Type B pancreatic cell (in vitro differentiated cells): ENCODE results near the gene L3MBTL4. TPM values are rescaled to one million over a fixed set of nuclear protein-coding genes. Genes with fewer than 3 reads are reported as not detected.

Source experiments
- DNase-seq: peaks from one replicate; pipeline ENCODE4 v3.0.0; 2021; ENCODE audit warnings: mixed read lengths; ENCODE audit not compliant: unreplicated experiment; ENCODE audit errors: extremely low spot score
- H3K27ac Mint-ChIP-seq: 2 replicates; pipeline ENCODE4 v1.8.0; 2021; ENCODE audit warnings: mild to moderate bottlenecking, mixed read lengths
- H3K27me3 Mint-ChIP-seq: 2 replicates; pipeline ENCODE4 v1.8.0; 2021; ENCODE audit warnings: mixed read lengths
- H3K36me3 Mint-ChIP-seq: 2 replicates; pipeline ENCODE4 v1.8.0; 2021; ENCODE audit warnings: mixed read lengths
- H3K4me1 Mint-ChIP-seq: one replicate; pipeline ENCODE4 v1.8.0; 2021; ENCODE audit warnings: mixed read lengths; ENCODE audit not compliant: unreplicated experiment
- H3K4me3 Mint-ChIP-seq: 2 replicates; pipeline ENCODE4 v1.8.0; 2021; ENCODE audit warnings: mild to moderate bottlenecking, mixed read lengths
- H3K9me3 Mint-ChIP-seq: 2 replicates; pipeline ENCODE4 v1.8.0; 2021; ENCODE audit warnings: mixed read lengths
- total RNA-seq: library from RNA; stranded (reverse); gene quantifications from 2 replicates; pipeline ENCODE4 v1.2.1, GENCODE V29; 2021; ENCODE audit warnings: low replicate concordance
- TF ChIP-seq, protein P1 (sequence below): fragments of 200-600 bp; sonication (generic); conservative IDR thresholded peaks from 2 replicates; pipeline ENCODE4 v1.5.0; 2021; ENCODE audit warnings: antibody characterized with exemption, mild to moderate bottlenecking

Gene L3MBTL4
- total RNA-seq, 1 donor from 2014 or later: 2.2 TPM

GRCh38 chr18:6374935-6375529 is 39.7 kb downstream of the L3MBTL4 start:
- Mint-ChIP-seq H3K4me3 (no peak overlapping the region), H3K9me3 (peaks cover 24% of the 10 kb centered on the region), H3K27ac (no peak overlapping the region), H3K27me3 (no peaks in the 10 kb centered on the region), H3K36me3 (no peaks in the 10 kb centered on the region), H3K4me1 (no peaks in the 10 kb centered on the region)
- no peak for DNase-seq
- TF ChIP-seq, protein P1, sequence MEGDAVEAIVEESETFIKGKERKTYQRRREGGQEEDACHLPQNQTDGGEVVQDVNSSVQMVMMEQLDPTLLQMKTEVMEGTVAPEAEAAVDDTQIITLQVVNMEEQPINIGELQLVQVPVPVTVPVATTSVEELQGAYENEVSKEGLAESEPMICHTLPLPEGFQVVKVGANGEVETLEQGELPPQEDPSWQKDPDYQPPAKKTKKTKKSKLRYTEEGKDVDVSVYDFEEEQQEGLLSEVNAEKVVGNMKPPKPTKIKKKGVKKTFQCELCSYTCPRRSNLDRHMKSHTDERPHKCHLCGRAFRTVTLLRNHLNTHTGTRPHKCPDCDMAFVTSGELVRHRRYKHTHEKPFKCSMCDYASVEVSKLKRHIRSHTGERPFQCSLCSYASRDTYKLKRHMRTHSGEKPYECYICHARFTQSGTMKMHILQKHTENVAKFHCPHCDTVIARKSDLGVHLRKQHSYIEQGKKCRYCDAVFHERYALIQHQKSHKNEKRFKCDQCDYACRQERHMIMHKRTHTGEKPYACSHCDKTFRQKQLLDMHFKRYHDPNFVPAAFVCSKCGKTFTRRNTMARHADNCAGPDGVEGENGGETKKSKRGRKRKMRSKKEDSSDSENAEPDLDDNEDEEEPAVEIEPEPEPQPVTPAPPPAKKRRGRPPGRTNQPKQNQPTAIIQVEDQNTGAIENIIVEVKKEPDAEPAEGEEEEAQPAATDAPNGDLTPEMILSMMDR: no peak

DNA sequence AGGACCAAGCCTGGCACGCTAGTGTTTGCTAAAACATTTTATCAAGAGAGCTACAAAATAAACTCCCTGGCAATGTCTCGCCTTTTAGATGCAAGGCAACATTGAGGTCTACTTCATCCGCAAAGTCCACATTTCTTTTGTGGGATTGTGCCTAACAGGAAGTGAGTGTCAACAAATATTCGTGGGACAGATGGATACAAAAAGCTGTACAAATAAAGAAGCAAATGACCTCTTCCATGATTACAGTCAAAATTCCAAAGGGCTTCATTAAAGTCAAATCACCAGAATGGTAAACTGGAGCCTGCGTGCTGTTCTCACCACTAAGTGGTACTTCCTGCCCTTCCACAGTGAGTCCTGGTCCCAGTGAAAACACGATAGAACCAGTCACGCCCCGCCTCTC is 40.4 kb downstream of the L3MBTL4 start:
- no peaks in the 10 kb centered on the region for H3K4me1 Mint-ChIP-seq
- H3K27ac Mint-ChIP-seq: no peak overlapping the region
- no peak overlapping the region for H3K4me3 Mint-ChIP-seq
- DNase-seq: no peak
- H3K9me3 Mint-ChIP-seq: peaks cover 21% of the 10 kb centered on the region
- H3K27me3 Mint-ChIP-seq: no peaks in the 10 kb centered on the region
- TF ChIP-seq, protein P1: no peak
- no peaks in the 10 kb centered on the region for H3K36me3 Mint-ChIP-seq

- Mint-ChIP-seq H3K27me3 (no peaks in the 10 kb centered on the region), H3K4me1 (no peaks in the 10 kb centered on the region), H3K4me3 (no peak overlapping the region), H3K36me3 (no peaks in the 10 kb centered on the region), H3K27ac (no peak overlapping the region), H3K9me3 (peaks cover 12% of the 10 kb centered on the region)
- DNase-seq: no peak
- TF ChIP-seq, protein P1: no peak
Observed at GRCh38 chr18:6373187-6373586, 41.5 kb downstream of the L3MBTL4 start.

- Mint-ChIP-seq H3K4me3 (no peak overlapping the region), H3K4me1 (no peaks in the 10 kb centered on the region), H3K27me3 (peaks cover 6% of the 10 kb centered on the region), H3K36me3 (no peaks in the 10 kb centered on the region), H3K27ac (no peak overlapping the region), H3K9me3 (peaks cover 7% of the 10 kb centered on the region)
- no peak for DNase-seq
- TF ChIP-seq, protein P1: no peak
Observed at GRCh38 chr18:6370886-6371635, 43.6 kb downstream of the L3MBTL4 start.

- DNase-seq: no peak
- Mint-ChIP-seq H3K27me3 (peaks cover 6% of the 10 kb centered on the region), H3K4me3 (no peak overlapping the region), H3K36me3 (no peaks in the 10 kb centered on the region), H3K9me3 (peaks cover 7% of the 10 kb centered on the region), H3K27ac (no peak overlapping the region), H3K4me1 (no peaks in the 10 kb centered on the region)
- TF ChIP-seq, protein P1: no peak
Observed at GRCh38 chr18:6370410-6370809, 44.3 kb downstream of the L3MBTL4 start.
